HG02970 (cell line): ENCODE measurements around the gene CARNS1.
"Not testable (repeated sequence)": the region's sequence is repeated elsewhere in the genome, so short reads cannot be mapped to it uniquely, and the experiment has no call there.

Source experiments
- ATAC-seq: cut with Tn5 transposase; IDR thresholded peaks from one replicate; pipeline ENCODE4 v1.9.1; 2021; ENCODE audit warnings: mild to moderate bottlenecking, moderate library complexity, moderate number of reproducible peaks; ENCODE audit not compliant: unreplicated experiment, low FRiP score

Gene CARNS1

GRCh38 chr11:67395555-67396258 is 19.8 kb upstream of the CARNS1 start:
- no peak for ATAC-seq

GRCh38 chr11:67396259-67396581 is 19.3 kb upstream of the CARNS1 start:
- ATAC-seq, result no peak

- no peak for ATAC-seq
These were observed 18.7 kb upstream of the CARNS1 start for GRCh38 chr11:67396587-67397389.

- no peak for ATAC-seq
These were observed 17.9 kb upstream of the CARNS1 start for GRCh38 chr11:67397536-67397935.

GRCh38 chr11:67397986-67398660 is 17.4 kb upstream of the CARNS1 start:
- ATAC-seq, result no peak

- no peak for ATAC-seq
These were observed 16.6 kb upstream of the CARNS1 start for GRCh38 chr11:67398661-67399563.

GRCh38 chr11:67400251-67400941 is 15.1 kb upstream of the CARNS1 start:
- no peak for ATAC-seq

- ATAC-seq, result no peak
These were observed 14.5 kb upstream of the CARNS1 start for GRCh38 chr11:67400942-67401494.

GRCh38 chr11:67401495-67402191 is 13.8 kb upstream of the CARNS1 start, which contains the start of gene PPP1CA:
Gene PPP1CA (minus strand): TSS chr11:67401858. CDS start chr11:67401782, 76 bp downstream.
- peak; percentile 58 for ATAC-seq

- ATAC-seq, result peak; percentile 1
These were observed 13.2 kb upstream of the CARNS1 start for GRCh38 chr11:67402192-67402839.

- not testable (repeated sequence) for ATAC-seq
These were observed 12.4 kb upstream of the CARNS1 start for GRCh38 chr11:67403085-67403484.

GRCh38 chr11:67404515-67405195 is 10.8 kb upstream of the CARNS1 start:
- no peak for ATAC-seq

GRCh38 chr11:67405196-67405567 is 10.3 kb upstream of the CARNS1 start:
- no peak for ATAC-seq

GRCh38 chr11:67405688-67406339 is 9.7 kb upstream of the CARNS1 start:
- ATAC-seq, result no peak

GRCh38 chr11:67406420-67406968 is 9.0 kb upstream of the CARNS1 start:
- ATAC-seq, result no peak

GRCh38 chr11:67406969-67407687 is 8.3 kb upstream of the CARNS1 start:
- no peak for ATAC-seq
